H9 (cell line): ENCODE data around the gene ZNF132. TPM values are rescaled to one million over a fixed set of nuclear protein-coding genes. Genes with fewer than 3 reads are reported as not detected.

Source experiments
- DNase-seq: peaks from one replicate; pipeline ENCODE4 v3.0.0-alpha.2; 2017
- H2AFZ ChIP-seq: one replicate; pipeline ENCODE4 v1.6.1; 2013; ENCODE audit warnings: mild to moderate bottlenecking, low read length, control low read depth, moderate library complexity
- H2AK5ac ChIP-seq: 2 replicates; pipeline ENCODE4 v1.6.1; 2013; ENCODE audit warnings: low read length, control low read depth, mixed read lengths; ENCODE audit not compliant: insufficient read length
- H2BK120ac ChIP-seq: one replicate; pipeline ENCODE4 v1.6.1; 2013; ENCODE audit warnings: low read depth, mild to moderate bottlenecking, low read length, control low read depth, inconsistent platforms; ENCODE audit not compliant: poor library complexity, severe bottlenecking
- H2BK12ac ChIP-seq: 2 replicates; pipeline ENCODE4 v1.6.1; 2013; ENCODE audit warnings: low read length, control low read depth, mixed read lengths, low read depth; ENCODE audit not compliant: insufficient read length
- H2BK15ac ChIP-seq: 2 replicates; pipeline ENCODE4 v1.6.1; 2013; ENCODE audit warnings: low read depth, low read length, control low read depth
- H2BK20ac ChIP-seq: one replicate; pipeline ENCODE4 v1.6.1; 2013; ENCODE audit warnings: low read depth, mild to moderate bottlenecking, low read length, control low read depth, inconsistent platforms; ENCODE audit not compliant: poor library complexity, severe bottlenecking
- H2BK5ac ChIP-seq: 2 replicates; pipeline ENCODE4 v1.6.1; 2013; ENCODE audit warnings: low read length, control low read depth, mixed read lengths; ENCODE audit not compliant: insufficient read length
- H3K14ac ChIP-seq: 2 replicates; pipeline ENCODE4 v1.6.1; 2013; ENCODE audit warnings: low read length, control low read depth; ENCODE audit not compliant: insufficient read depth
- H3K18ac ChIP-seq: 2 replicates; pipeline ENCODE4 v1.6.1; 2013; ENCODE audit warnings: low read depth, mild to moderate bottlenecking, mixed read lengths, low read length, control low read depth; ENCODE audit not compliant: insufficient read length
- H3K23ac ChIP-seq: 2 replicates; pipeline ENCODE4 v1.6.1; 2013; ENCODE audit warnings: low read length, control low read depth, mixed read lengths, low read depth; ENCODE audit not compliant: insufficient read length
- H3K23me2 ChIP-seq: 2 replicates; pipeline ENCODE4 v1.6.1; 2013; ENCODE audit warnings: low read depth, mild to moderate bottlenecking, mixed read lengths, low read length, control low read depth; ENCODE audit not compliant: insufficient read length, poor library complexity, severe bottlenecking
- H3K27ac ChIP-seq: 2 replicates; pipeline ENCODE4 v1.5.1; 2013; ENCODE audit warnings: low read length, control low read depth, mixed read lengths, low read depth; ENCODE audit not compliant: insufficient read length
- H3K27me3 ChIP-seq: 2 replicates; pipeline ENCODE4 v1.6.1; 2013; ENCODE audit warnings: low read length, control low read depth, inconsistent platforms; ENCODE audit not compliant: insufficient read depth
- H3K4ac ChIP-seq: 2 replicates; pipeline ENCODE4 v1.6.1; 2013; ENCODE audit warnings: low read depth, mild to moderate bottlenecking, control low read depth, inconsistent platforms, low read length, moderate library complexity
- H3K4me1 ChIP-seq: 2 replicates; pipeline ENCODE4 v1.6.1; 2013; ENCODE audit warnings: low read length, control low read depth, inconsistent platforms; ENCODE audit not compliant: insufficient read depth
- H3K4me2 ChIP-seq: 2 replicates; pipeline ENCODE4 v1.6.1; 2013; ENCODE audit warnings: low read length, control low read depth, mixed read lengths; ENCODE audit not compliant: insufficient read length, insufficient read depth
- H3K56ac ChIP-seq: 2 replicates; pipeline ENCODE4 v1.6.1; 2013; ENCODE audit warnings: low read depth, mild to moderate bottlenecking, mixed read lengths, low read length, control low read depth; ENCODE audit not compliant: insufficient read length
- H3K79me1 ChIP-seq: 2 replicates; pipeline ENCODE4 v1.6.1; 2013; ENCODE audit warnings: low read depth, mild to moderate bottlenecking, moderate library complexity, low read length, control low read depth, inconsistent platforms; ENCODE audit not compliant: insufficient read depth, poor library complexity, severe bottlenecking
- H3K79me2 ChIP-seq: 2 replicates; pipeline ENCODE4 v1.6.1; 2013; ENCODE audit warnings: low read length, control low read depth, inconsistent platforms; ENCODE audit not compliant: insufficient read depth
- H3K9ac ChIP-seq: 2 replicates; pipeline ENCODE4 v1.6.1; 2013; ENCODE audit warnings: low read length, control low read depth, mixed read lengths; ENCODE audit not compliant: insufficient read length; ENCODE audit errors: extremely low read depth
- H3K9me3 ChIP-seq: one replicate; pipeline ENCODE4 v1.6.1; 2013; ENCODE audit warnings: low read depth, low read length, inconsistent platforms; ENCODE audit not compliant: control insufficient read depth
- H3T11ph ChIP-seq: one replicate; pipeline ENCODE4 v1.6.1; 2013; ENCODE audit warnings: mild to moderate bottlenecking, low read length, control low read depth, inconsistent platforms
- H4K20me1 ChIP-seq: one replicate; pipeline ENCODE4 v1.6.1; 2013; ENCODE audit not compliant: control insufficient read depth, insufficient read length, insufficient read depth
- H4K5ac ChIP-seq: 2 replicates; pipeline ENCODE4 v1.6.1; 2013; ENCODE audit warnings: low read depth, mild to moderate bottlenecking, mixed read lengths, low read length, control low read depth; ENCODE audit not compliant: insufficient read length
- H4K8ac ChIP-seq: replicated peaks from 2 replicates; pipeline ENCODE4 v1.6.1; 2013; ENCODE audit warnings: low read length, control low read depth, mixed read lengths, low read depth; ENCODE audit not compliant: insufficient read length
- H4K91ac ChIP-seq: 2 replicates; pipeline ENCODE4 v1.6.1; 2013; ENCODE audit warnings: low read depth, mild to moderate bottlenecking, moderate library complexity, mixed read lengths, low read length, control low read depth; ENCODE audit not compliant: insufficient read length
- H3K27ac Mint-ChIP-seq, 3 experiments: 2 replicates in 2 of 3; 3 replicates in 1 of 3; pipeline ENCODE4 v1.8.0; 2020 to 2021; ENCODE audit warnings: mixed read lengths in 3 of 3, mild to moderate bottlenecking in 1 of 3, moderate library complexity in 1 of 3
- H3K27me3 Mint-ChIP-seq: 2 replicates; pipeline ENCODE4 v1.8.0; 2021; ENCODE audit warnings: low read depth, mild to moderate bottlenecking, moderate library complexity, mixed read lengths
- H3K36me3 Mint-ChIP-seq, 3 experiments: 2 replicates in 2 of 3; 3 replicates in 1 of 3; pipeline ENCODE4 v1.8.0; 2020 to 2021; ENCODE audit warnings: low read depth in 3 of 3, mixed read lengths in 3 of 3; ENCODE audit not compliant: insufficient read depth in 1 of 3
- H3K4me1 Mint-ChIP-seq, 2 experiments: 2 replicates each; pipeline ENCODE4 v1.8.0; 2020; ENCODE audit warnings: mixed read lengths in 2 of 2
- H3K4me3 Mint-ChIP-seq, 2 experiments: 2 replicates in 1 of 2; 3 replicates in 1 of 2; pipeline ENCODE4 v1.8.0; 2020 to 2021; ENCODE audit warnings: mild to moderate bottlenecking in 2 of 2, mixed read lengths in 2 of 2, moderate library complexity in 1 of 2
- H3K9me3 Mint-ChIP-seq, 2 experiments: 2 replicates in 1 of 2; 3 replicates in 1 of 2; pipeline ENCODE4 v1.8.0; 2020; ENCODE audit warnings: mild to moderate bottlenecking in 2 of 2, mixed read lengths in 2 of 2, moderate library complexity in 1 of 2
- CTCF ChIP-seq: fragments of 200-600 bp; sonication (generic); conservative IDR thresholded peaks from 3 replicates; pipeline ENCODE4 v1.8.0; 2021; ENCODE audit warnings: antibody characterized with exemption, mild to moderate bottlenecking
- WGBS: extraction: QIAGEN DNeasy Blood & Tissue Kit; methylation state at CpG from one replicate; pipeline ENCODE4 v1.1.7; 2013; ENCODE audit warnings: missing lambda C conversion rate, low lambda C conversion rate, mixed read lengths; ENCODE audit not compliant: insufficient read length; ENCODE audit errors: extremely low coverage; 5-methylcytosine and 5-hydroxymethylcytosine counted together
- total RNA-seq: library from RNA; stranded (reverse); gene quantifications from 2 replicates; pipeline ENCODE4 v1.2.1, GENCODE V29; 2021

ZNF132 gene
- total RNA-seq, 1 experiment from 2014 or later = 0.24 TPM

- Histone ChIP-seq H2BK5ac (no peak overlapping the region), H4K8ac (no peak overlapping the region), H3K18ac (no peak overlapping the region), H3K9ac (peak overlapping the region; percentile 57), H3T11ph (no peak overlapping the region), H4K91ac (no peak overlapping the region), H3K14ac (no peak overlapping the region), H2BK12ac (no peak overlapping the region), H3K4me2 (peak overlapping the region; percentile 73), H4K20me1 (no peaks in the 10 kb centered on the region), H2AFZ (no peak overlapping the region), H3K4me1 (no peaks in the 10 kb centered on the region; the same call in 1 of the 2 replicates), H3K56ac (no peak overlapping the region), H3K9me3 (no peaks in the 10 kb centered on the region), H3K27ac (no peak overlapping the region), H3K27me3 (no peaks in the 10 kb centered on the region; the same call in 1 of the 2 replicates), H2BK15ac (no peak overlapping the region), H3K23ac (no peak overlapping the region), H2BK20ac (no peak overlapping the region), H2AK5ac (no peak overlapping the region), H3K79me1 (no peaks in the 10 kb centered on the region), H3K23me2 (peaks cover 7% of the 10 kb centered on the region), H3K4ac (no peak overlapping the region), H2BK120ac (no peak overlapping the region), H4K5ac (no peak overlapping the region), H3K79me2 (no peaks in the 10 kb centered on the region)
- DNase-seq = peak; percentile 100
- Mint-ChIP-seq H3K27me3 (peaks cover 10% of the 10 kb centered on the region), H3K4me1 (peaks cover 8 to 10% of the 10 kb centered on the region in 2 experiments), H3K4me3 (peak overlapping the region; percentile 82 to 94), H3K9me3 (peaks cover 2 to 7% of the 10 kb centered on the region in 2 experiments; a peak in 3 of 5 replicates), H3K36me3 (peaks cover 0 to 5% (median 2%) of the 10 kb centered on the region in 3 experiments; a peak in 4 of 7 replicates), H3K27ac (peak overlapping the region; percentile 35 to 91 (median 77); a peak in 4 of 7 replicates)
- no CpG with 5 or more reads among the region's 80 CpGs for WGBS
- no peak for TF ChIP-seq CTCF
These were observed 38.8 kb downstream of the ZNF132 start for GRCh38 chr19:58400916-58401839.
